H9 (cell line): ENCODE data around the gene UPF2. TPM values are rescaled to one million over a fixed set of nuclear protein-coding genes. Genes with fewer than 3 reads are reported as not detected.

Experiments used
- DNase-seq: peaks from one replicate; pipeline ENCODE4 v3.0.0-alpha.2; 2017
- H2AFZ ChIP-seq: one replicate; pipeline ENCODE4 v1.6.1; 2013; ENCODE audit warnings: mild to moderate bottlenecking, low read length, control low read depth, moderate library complexity
- H2AK5ac ChIP-seq: 2 replicates; pipeline ENCODE4 v1.6.1; 2013; ENCODE audit warnings: low read length, control low read depth, mixed read lengths; ENCODE audit not compliant: insufficient read length
- H2BK120ac ChIP-seq: one replicate; pipeline ENCODE4 v1.6.1; 2013; ENCODE audit warnings: low read depth, mild to moderate bottlenecking, low read length, control low read depth, inconsistent platforms; ENCODE audit not compliant: poor library complexity, severe bottlenecking
- H2BK12ac ChIP-seq: 2 replicates; pipeline ENCODE4 v1.6.1; 2013; ENCODE audit warnings: low read length, control low read depth, mixed read lengths, low read depth; ENCODE audit not compliant: insufficient read length
- H2BK15ac ChIP-seq: 2 replicates; pipeline ENCODE4 v1.6.1; 2013; ENCODE audit warnings: low read depth, low read length, control low read depth
- H2BK20ac ChIP-seq: one replicate; pipeline ENCODE4 v1.6.1; 2013; ENCODE audit warnings: low read depth, mild to moderate bottlenecking, low read length, control low read depth, inconsistent platforms; ENCODE audit not compliant: poor library complexity, severe bottlenecking
- H2BK5ac ChIP-seq: 2 replicates; pipeline ENCODE4 v1.6.1; 2013; ENCODE audit warnings: low read length, control low read depth, mixed read lengths; ENCODE audit not compliant: insufficient read length
- H3K14ac ChIP-seq: 2 replicates; pipeline ENCODE4 v1.6.1; 2013; ENCODE audit warnings: low read length, control low read depth; ENCODE audit not compliant: insufficient read depth
- H3K18ac ChIP-seq: 2 replicates; pipeline ENCODE4 v1.6.1; 2013; ENCODE audit warnings: low read depth, mild to moderate bottlenecking, mixed read lengths, low read length, control low read depth; ENCODE audit not compliant: insufficient read length
- H3K23ac ChIP-seq: 2 replicates; pipeline ENCODE4 v1.6.1; 2013; ENCODE audit warnings: low read length, control low read depth, mixed read lengths, low read depth; ENCODE audit not compliant: insufficient read length
- H3K23me2 ChIP-seq: 2 replicates; pipeline ENCODE4 v1.6.1; 2013; ENCODE audit warnings: low read depth, mild to moderate bottlenecking, mixed read lengths, low read length, control low read depth; ENCODE audit not compliant: insufficient read length, poor library complexity, severe bottlenecking
- H3K27ac ChIP-seq: 2 replicates; pipeline ENCODE4 v1.5.1; 2013; ENCODE audit warnings: low read length, control low read depth, mixed read lengths, low read depth; ENCODE audit not compliant: insufficient read length
- H3K27me3 ChIP-seq: 2 replicates; pipeline ENCODE4 v1.6.1; 2013; ENCODE audit warnings: low read length, control low read depth, inconsistent platforms; ENCODE audit not compliant: insufficient read depth
- H3K4ac ChIP-seq: 2 replicates; pipeline ENCODE4 v1.6.1; 2013; ENCODE audit warnings: low read depth, mild to moderate bottlenecking, control low read depth, inconsistent platforms, low read length, moderate library complexity
- H3K4me1 ChIP-seq: 2 replicates; pipeline ENCODE4 v1.6.1; 2013; ENCODE audit warnings: low read length, control low read depth, inconsistent platforms; ENCODE audit not compliant: insufficient read depth
- H3K4me2 ChIP-seq: 2 replicates; pipeline ENCODE4 v1.6.1; 2013; ENCODE audit warnings: low read length, control low read depth, mixed read lengths; ENCODE audit not compliant: insufficient read length, insufficient read depth
- H3K56ac ChIP-seq: 2 replicates; pipeline ENCODE4 v1.6.1; 2013; ENCODE audit warnings: low read depth, mild to moderate bottlenecking, mixed read lengths, low read length, control low read depth; ENCODE audit not compliant: insufficient read length
- H3K79me1 ChIP-seq: 2 replicates; pipeline ENCODE4 v1.6.1; 2013; ENCODE audit warnings: low read depth, mild to moderate bottlenecking, moderate library complexity, low read length, control low read depth, inconsistent platforms; ENCODE audit not compliant: insufficient read depth, poor library complexity, severe bottlenecking
- H3K79me2 ChIP-seq: 2 replicates; pipeline ENCODE4 v1.6.1; 2013; ENCODE audit warnings: low read length, control low read depth, inconsistent platforms; ENCODE audit not compliant: insufficient read depth
- H3K9ac ChIP-seq: 2 replicates; pipeline ENCODE4 v1.6.1; 2013; ENCODE audit warnings: low read length, control low read depth, mixed read lengths; ENCODE audit not compliant: insufficient read length; ENCODE audit errors: extremely low read depth
- H3K9me3 ChIP-seq: one replicate; pipeline ENCODE4 v1.6.1; 2013; ENCODE audit warnings: low read depth, low read length, inconsistent platforms; ENCODE audit not compliant: control insufficient read depth
- H3T11ph ChIP-seq: one replicate; pipeline ENCODE4 v1.6.1; 2013; ENCODE audit warnings: mild to moderate bottlenecking, low read length, control low read depth, inconsistent platforms
- H4K20me1 ChIP-seq: one replicate; pipeline ENCODE4 v1.6.1; 2013; ENCODE audit not compliant: control insufficient read depth, insufficient read length, insufficient read depth
- H4K5ac ChIP-seq: 2 replicates; pipeline ENCODE4 v1.6.1; 2013; ENCODE audit warnings: low read depth, mild to moderate bottlenecking, mixed read lengths, low read length, control low read depth; ENCODE audit not compliant: insufficient read length
- H4K8ac ChIP-seq: replicated peaks from 2 replicates; pipeline ENCODE4 v1.6.1; 2013; ENCODE audit warnings: low read length, control low read depth, mixed read lengths, low read depth; ENCODE audit not compliant: insufficient read length
- H4K91ac ChIP-seq: 2 replicates; pipeline ENCODE4 v1.6.1; 2013; ENCODE audit warnings: low read depth, mild to moderate bottlenecking, moderate library complexity, mixed read lengths, low read length, control low read depth; ENCODE audit not compliant: insufficient read length
- H3K27ac Mint-ChIP-seq, 3 experiments: 2 replicates in 2 of 3; 3 replicates in 1 of 3; pipeline ENCODE4 v1.8.0; 2020 to 2021; ENCODE audit warnings: mixed read lengths in 3 of 3, mild to moderate bottlenecking in 1 of 3, moderate library complexity in 1 of 3
- H3K27me3 Mint-ChIP-seq: 2 replicates; pipeline ENCODE4 v1.8.0; 2021; ENCODE audit warnings: low read depth, mild to moderate bottlenecking, moderate library complexity, mixed read lengths
- H3K36me3 Mint-ChIP-seq, 3 experiments: 2 replicates in 2 of 3; 3 replicates in 1 of 3; pipeline ENCODE4 v1.8.0; 2020 to 2021; ENCODE audit warnings: low read depth in 3 of 3, mixed read lengths in 3 of 3; ENCODE audit not compliant: insufficient read depth in 1 of 3
- H3K4me1 Mint-ChIP-seq, 2 experiments: 2 replicates each; pipeline ENCODE4 v1.8.0; 2020; ENCODE audit warnings: mixed read lengths in 2 of 2
- H3K4me3 Mint-ChIP-seq, 2 experiments: 2 replicates in 1 of 2; 3 replicates in 1 of 2; pipeline ENCODE4 v1.8.0; 2020 to 2021; ENCODE audit warnings: mild to moderate bottlenecking in 2 of 2, mixed read lengths in 2 of 2, moderate library complexity in 1 of 2
- H3K9me3 Mint-ChIP-seq, 2 experiments: 2 replicates in 1 of 2; 3 replicates in 1 of 2; pipeline ENCODE4 v1.8.0; 2020; ENCODE audit warnings: mild to moderate bottlenecking in 2 of 2, mixed read lengths in 2 of 2, moderate library complexity in 1 of 2
- CTCF ChIP-seq: fragments of 200-600 bp; sonication (generic); conservative IDR thresholded peaks from 3 replicates; pipeline ENCODE4 v1.8.0; 2021; ENCODE audit warnings: antibody characterized with exemption, mild to moderate bottlenecking
- WGBS: extraction: QIAGEN DNeasy Blood & Tissue Kit; methylation state at CpG from one replicate; pipeline ENCODE4 v1.1.7; 2013; ENCODE audit warnings: missing lambda C conversion rate, low lambda C conversion rate, mixed read lengths; ENCODE audit not compliant: insufficient read length; ENCODE audit errors: extremely low coverage; 5-methylcytosine and 5-hydroxymethylcytosine counted together
- total RNA-seq: library from RNA; stranded (reverse); gene quantifications from 2 replicates; pipeline ENCODE4 v1.2.1, GENCODE V29; 2021

The UPF2 gene
- total RNA-seq, 1 experiment from 2014 or later, result 34.1 TPM

- no peak overlapping the region for H4K5ac ChIP-seq
- no peak overlapping the region for H2AFZ ChIP-seq
- H2AK5ac ChIP-seq, result no peak overlapping the region
- H3T11ph ChIP-seq, result no peak overlapping the region
- H4K91ac ChIP-seq, result no peak overlapping the region
- no peaks in the 10 kb centered on the region for H3K9me3 ChIP-seq
- H3K4me2 ChIP-seq, result no peak overlapping the region
- Mint-ChIP-seq H3K27me3 (no peaks in the 10 kb centered on the region; the same call in 1 of the 2 replicates), H3K4me1 (peaks cover 8 to 9% of the 10 kb centered on the region in 2 experiments), H3K4me3 (no peak overlapping the region; a peak in 1 of 5 replicates), H3K36me3 (no peaks in the 10 kb centered on the region), H3K9me3 (no peaks in the 10 kb centered on the region; a peak in 1 of 5 replicates), H3K27ac (peak overlapping the region in 1 of 3 experiments; percentile 83; a peak in 1 of 7 replicates)
- DNase-seq, result no peak
- no peak overlapping the region for H2BK120ac ChIP-seq
- H2BK15ac ChIP-seq, result no peak overlapping the region
- no CpG with 5 or more reads among the region's 14 CpGs for WGBS
- no peak overlapping the region for H3K18ac ChIP-seq
- no peak overlapping the region for H3K4ac ChIP-seq
- no peak overlapping the region for H3K14ac ChIP-seq
- no peaks in the 10 kb centered on the region for H4K20me1 ChIP-seq
- H2BK5ac ChIP-seq, result no peak overlapping the region
- H3K4me1 ChIP-seq, result no peaks in the 10 kb centered on the region
- no peak overlapping the region for H3K27ac ChIP-seq
- H3K56ac ChIP-seq, result no peak overlapping the region
- no peak overlapping the region for H2BK20ac ChIP-seq
- H3K79me2 ChIP-seq, result no peaks in the 10 kb centered on the region
- no peak for TF ChIP-seq CTCF
- no peaks in the 10 kb centered on the region for H3K27me3 ChIP-seq
- H3K79me1 ChIP-seq, result no peaks in the 10 kb centered on the region
- no peak overlapping the region for H2BK12ac ChIP-seq
- H3K23me2 ChIP-seq, result no peaks in the 10 kb centered on the region
- H3K9ac ChIP-seq, result no peak overlapping the region
- H3K23ac ChIP-seq, result no peak overlapping the region
- no peak overlapping the region for H4K8ac ChIP-seq
These were observed 159.8 kb downstream of the UPF2 start for GRCh38 chr10:11882646-11883375.
